ENCODE results near the gene KIAA1328.

DNA sequence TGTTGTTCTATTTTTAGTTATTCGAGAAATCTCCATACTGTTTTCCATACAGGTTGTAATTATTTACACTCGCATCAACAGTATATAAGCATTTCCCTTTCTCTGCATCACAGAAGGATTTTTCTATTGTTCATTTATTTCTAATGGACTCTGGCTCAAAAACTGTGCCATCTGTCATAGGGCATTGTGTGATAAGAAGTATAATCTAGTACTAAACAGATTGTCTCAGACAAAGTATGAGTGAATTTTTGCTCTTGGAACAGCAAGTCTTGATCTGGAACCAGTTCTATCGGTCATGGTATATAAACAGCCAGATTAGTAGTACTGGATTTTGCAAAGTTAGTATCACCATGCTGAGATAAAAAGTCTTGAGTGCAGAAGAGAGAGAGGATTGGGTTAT lies 145.8 kb downstream of the KIAA1328 start:
- TF ChIP-seq, protein P1, sequence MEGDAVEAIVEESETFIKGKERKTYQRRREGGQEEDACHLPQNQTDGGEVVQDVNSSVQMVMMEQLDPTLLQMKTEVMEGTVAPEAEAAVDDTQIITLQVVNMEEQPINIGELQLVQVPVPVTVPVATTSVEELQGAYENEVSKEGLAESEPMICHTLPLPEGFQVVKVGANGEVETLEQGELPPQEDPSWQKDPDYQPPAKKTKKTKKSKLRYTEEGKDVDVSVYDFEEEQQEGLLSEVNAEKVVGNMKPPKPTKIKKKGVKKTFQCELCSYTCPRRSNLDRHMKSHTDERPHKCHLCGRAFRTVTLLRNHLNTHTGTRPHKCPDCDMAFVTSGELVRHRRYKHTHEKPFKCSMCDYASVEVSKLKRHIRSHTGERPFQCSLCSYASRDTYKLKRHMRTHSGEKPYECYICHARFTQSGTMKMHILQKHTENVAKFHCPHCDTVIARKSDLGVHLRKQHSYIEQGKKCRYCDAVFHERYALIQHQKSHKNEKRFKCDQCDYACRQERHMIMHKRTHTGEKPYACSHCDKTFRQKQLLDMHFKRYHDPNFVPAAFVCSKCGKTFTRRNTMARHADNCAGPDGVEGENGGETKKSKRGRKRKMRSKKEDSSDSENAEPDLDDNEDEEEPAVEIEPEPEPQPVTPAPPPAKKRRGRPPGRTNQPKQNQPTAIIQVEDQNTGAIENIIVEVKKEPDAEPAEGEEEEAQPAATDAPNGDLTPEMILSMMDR (IDR thresholded peaks at IDR 0.05; ENCODE audit: poor library complexity, severe bottlenecking): no peak
- TF ChIP-seq EP300 (conservative IDR thresholded peaks at IDR 0.05; ENCODE audit: poor library complexity, severe bottlenecking) (no peak), RAD21 (conservative IDR thresholded peaks at IDR 0.05) (no peak), POLR2AphosphoS5 (IDR thresholded peaks at IDR 0.05) (no peak), SMC3 (conservative IDR thresholded peaks at IDR 0.05; ENCODE audit: poor library complexity) (no peak)
- TF ChIP-seq, protein P2, sequence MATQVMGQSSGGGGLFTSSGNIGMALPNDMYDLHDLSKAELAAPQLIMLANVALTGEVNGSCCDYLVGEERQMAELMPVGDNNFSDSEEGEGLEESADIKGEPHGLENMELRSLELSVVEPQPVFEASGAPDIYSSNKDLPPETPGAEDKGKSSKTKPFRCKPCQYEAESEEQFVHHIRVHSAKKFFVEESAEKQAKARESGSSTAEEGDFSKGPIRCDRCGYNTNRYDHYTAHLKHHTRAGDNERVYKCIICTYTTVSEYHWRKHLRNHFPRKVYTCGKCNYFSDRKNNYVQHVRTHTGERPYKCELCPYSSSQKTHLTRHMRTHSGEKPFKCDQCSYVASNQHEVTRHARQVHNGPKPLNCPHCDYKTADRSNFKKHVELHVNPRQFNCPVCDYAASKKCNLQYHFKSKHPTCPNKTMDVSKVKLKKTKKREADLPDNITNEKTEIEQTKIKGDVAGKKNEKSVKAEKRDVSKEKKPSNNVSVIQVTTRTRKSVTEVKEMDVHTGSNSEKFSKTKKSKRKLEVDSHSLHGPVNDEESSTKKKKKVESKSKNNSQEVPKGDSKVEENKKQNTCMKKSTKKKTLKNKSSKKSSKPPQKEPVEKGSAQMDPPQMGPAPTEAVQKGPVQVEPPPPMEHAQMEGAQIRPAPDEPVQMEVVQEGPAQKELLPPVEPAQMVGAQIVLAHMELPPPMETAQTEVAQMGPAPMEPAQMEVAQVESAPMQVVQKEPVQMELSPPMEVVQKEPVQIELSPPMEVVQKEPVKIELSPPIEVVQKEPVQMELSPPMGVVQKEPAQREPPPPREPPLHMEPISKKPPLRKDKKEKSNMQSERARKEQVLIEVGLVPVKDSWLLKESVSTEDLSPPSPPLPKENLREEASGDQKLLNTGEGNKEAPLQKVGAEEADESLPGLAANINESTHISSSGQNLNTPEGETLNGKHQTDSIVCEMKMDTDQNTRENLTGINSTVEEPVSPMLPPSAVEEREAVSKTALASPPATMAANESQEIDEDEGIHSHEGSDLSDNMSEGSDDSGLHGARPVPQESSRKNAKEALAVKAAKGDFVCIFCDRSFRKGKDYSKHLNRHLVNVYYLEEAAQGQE (IDR thresholded peaks at IDR 0.05; ENCODE audit: borderline replicate concordance): no peak

All from neural cell (in vitro differentiated cells).